IPS-18c (cell line): ENCODE measurements around the gene THAP3.
"Not testable (repeated sequence)": the region's sequence is repeated elsewhere in the genome, so short reads cannot be mapped to it uniquely, and the experiment has no call there.

Experiments
- H3K4me3 ChIP-seq: 2 replicates; pipeline ENCODE4 v1.7.0; 2013; ENCODE audit warnings: low read depth, mild to moderate bottlenecking, low read length, moderate library complexity; ENCODE audit not compliant: insufficient read depth
- H3K9me3 ChIP-seq: one replicate; pipeline ENCODE4 v1.6.1; 2013; ENCODE audit warnings: mild to moderate bottlenecking, low read length, moderate library complexity; ENCODE audit not compliant: control insufficient read depth, insufficient read depth

The THAP3 gene

GRCh38 chr1:6645018-6645417 lies 20.4 kb downstream of the THAP3 start:
- Histone ChIP-seq H3K4me3 (no peak overlapping the region), H3K9me3 (no peaks in the 10 kb centered on the region)

- no peaks in the 10 kb centered on the region for H3K9me3 ChIP-seq
- no peak overlapping the region for H3K4me3 ChIP-seq
These were observed 22.0 kb downstream of the THAP3 start for GRCh38 chr1:6646499-6647148.

DNA sequence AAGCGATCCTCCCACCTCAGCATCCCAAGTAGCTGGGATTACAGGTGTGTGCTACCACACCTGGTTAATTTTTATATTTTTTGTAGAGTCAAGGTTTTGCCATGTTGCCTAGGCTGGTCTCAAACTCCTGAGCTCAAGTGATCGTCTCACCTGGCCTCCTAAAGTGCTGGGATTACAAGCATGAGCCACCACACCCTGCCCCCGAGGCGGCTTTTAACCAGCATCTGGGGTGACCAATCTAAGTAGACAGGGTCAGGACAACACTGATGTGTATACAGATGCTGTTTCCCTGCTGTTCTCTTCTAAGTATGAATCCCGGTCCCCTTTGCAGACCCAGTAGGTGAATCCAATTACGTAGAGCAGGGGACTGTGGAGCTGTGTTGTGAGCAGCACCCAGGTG lies 23.9 kb downstream of the THAP3 start:
- Histone ChIP-seq H3K4me3 (no peak overlapping the region), H3K9me3 (no peaks in the 10 kb centered on the region)

GRCh38 chr1:6651909-6652308 lies 27.2 kb downstream of the THAP3 start:
- Histone ChIP-seq H3K4me3 (no peak overlapping the region), H3K9me3 (no peaks in the 10 kb centered on the region)

- no peak overlapping the region for H3K4me3 ChIP-seq
- no peaks in the 10 kb centered on the region for H3K9me3 ChIP-seq
These were observed 28.3 kb downstream of the THAP3 start for GRCh38 chr1:6652986-6653385.

DNA sequence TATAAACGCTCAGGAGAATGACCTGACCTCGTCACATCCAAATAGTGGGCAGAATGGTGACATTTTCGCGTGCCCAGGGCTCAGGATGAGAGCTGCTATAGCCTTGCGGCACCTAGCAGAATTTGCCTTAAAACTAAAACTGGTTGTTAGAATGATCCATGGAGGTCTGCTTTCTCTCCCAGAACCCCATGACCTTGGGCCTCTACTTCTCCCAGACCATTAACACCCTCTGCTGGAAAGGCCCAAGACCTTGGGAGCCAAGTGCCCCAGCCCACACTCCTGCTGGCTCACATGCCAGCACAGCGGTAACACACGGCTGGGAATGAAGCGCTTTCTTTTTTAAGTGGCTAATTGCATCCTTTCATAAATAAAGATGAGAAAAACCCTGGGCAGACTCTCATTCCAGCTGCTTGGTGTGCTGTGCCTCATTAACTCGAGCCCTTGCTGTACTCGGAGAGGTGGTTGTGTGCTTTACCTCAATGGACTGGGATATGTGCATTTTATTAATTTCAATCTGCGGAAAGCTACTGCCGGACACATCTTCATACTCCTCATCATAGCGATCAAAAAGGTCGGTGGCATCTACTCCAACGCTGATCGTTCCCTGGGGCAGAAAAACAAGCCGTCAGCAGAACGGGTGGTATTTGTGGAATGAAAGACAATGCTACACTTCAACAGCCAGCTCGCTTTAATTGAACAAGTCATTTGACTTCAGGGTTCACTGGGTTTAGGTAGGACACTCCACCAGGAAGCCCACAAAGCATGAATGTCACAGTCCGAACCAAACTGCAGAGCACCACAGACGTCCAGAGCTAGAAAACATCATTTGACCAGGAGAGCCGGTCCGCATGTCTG lies 29.0 kb downstream of the THAP3 start:
- Histone ChIP-seq H3K4me3 (no peak overlapping the region), H3K9me3 (no peaks in the 10 kb centered on the region)

GRCh38 chr1:6657138-6657537 lies 32.5 kb downstream of the THAP3 start:
- no peak overlapping the region for H3K4me3 ChIP-seq
- no peaks in the 10 kb centered on the region for H3K9me3 ChIP-seq

- H3K4me3 ChIP-seq, result no peak overlapping the region
- H3K9me3 ChIP-seq, result no peaks in the 10 kb centered on the region
These were observed 33.8 kb downstream of the THAP3 start for GRCh38 chr1:6658359-6659060.

- H3K4me3 ChIP-seq, result no peak overlapping the region
These were observed 35.9 kb downstream of the THAP3 start for GRCh38 chr1:6660415-6661049.

GRCh38 chr1:6662468-6662867 lies 37.8 kb downstream of the THAP3 start:
- H3K9me3 ChIP-seq, H3K4me3 ChIP-seq: not testable (repeated sequence)

More at GRCh38 chr1:6660415-6661049, 35.9 kb downstream of the THAP3 start:
- H3K9me3 ChIP-seq, result no peaks in the 10 kb centered on the region

- H3K4me3 ChIP-seq, result no peak overlapping the region
- peaks cover 3% of the 10 kb centered on the region for H3K9me3 ChIP-seq
These were observed 42.0 kb downstream of the THAP3 start for GRCh38 chr1:6666696-6667095.

DNA sequence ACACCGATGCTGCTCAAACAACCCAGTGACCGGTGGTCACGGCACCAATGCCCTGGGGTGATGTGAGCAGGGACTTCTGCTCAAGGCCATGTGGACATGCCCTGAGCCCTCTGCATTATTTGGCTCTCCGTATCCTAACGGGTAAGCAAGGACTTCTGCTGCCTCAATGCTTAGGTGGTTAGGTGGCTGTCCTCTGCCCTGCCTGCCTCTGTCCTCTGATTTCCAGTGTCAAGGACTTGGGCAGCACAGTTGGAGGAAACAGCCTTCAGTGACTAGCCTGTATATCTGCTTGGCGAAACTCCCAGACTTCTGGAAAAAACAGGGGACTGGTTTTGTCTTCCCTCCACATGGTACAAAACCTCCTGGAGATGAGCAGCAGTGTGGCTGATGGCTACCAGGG lies 42.5 kb downstream of the THAP3 start:
- Histone ChIP-seq H3K9me3 (peaks cover 3% of the 10 kb centered on the region), H3K4me3 (no peak overlapping the region)

DNA sequence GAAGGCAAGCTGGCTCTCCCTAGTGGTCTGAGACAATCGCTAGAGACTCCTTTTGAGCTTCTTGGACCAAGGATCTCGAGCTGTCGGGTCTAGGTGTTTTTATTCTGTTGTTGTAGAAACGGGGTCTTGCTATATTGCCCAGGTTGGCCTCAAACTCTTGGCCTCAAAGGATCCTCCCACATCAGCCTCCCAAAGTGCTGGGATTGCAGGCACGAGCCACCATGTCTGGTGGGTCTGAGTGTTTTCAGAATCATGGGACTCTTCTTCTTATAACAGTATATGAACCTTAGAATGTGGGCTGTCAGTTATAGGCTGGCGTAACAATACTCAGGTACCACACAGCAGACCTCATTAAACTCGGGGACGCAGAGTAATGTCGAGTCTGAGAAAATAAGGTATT lies 43.8 kb downstream of the THAP3 start:
- Histone ChIP-seq H3K4me3 (no peak overlapping the region), H3K9me3 (peaks cover 3% of the 10 kb centered on the region)

- Histone ChIP-seq H3K9me3 (peaks cover 3% of the 10 kb centered on the region), H3K4me3 (no peak overlapping the region)
These were observed 47.9 kb downstream of the THAP3 start for GRCh38 chr1:6672558-6672957.

GRCh38 chr1:6673816-6674398 lies 49.2 kb downstream of the THAP3 start:
- H3K9me3 ChIP-seq, result peaks cover 3% of the 10 kb centered on the region
- H3K4me3 ChIP-seq, result no peak overlapping the region

- no peak overlapping the region for H3K4me3 ChIP-seq
- peaks cover 3% of the 10 kb centered on the region for H3K9me3 ChIP-seq
These were observed 50.1 kb downstream of the THAP3 start for GRCh38 chr1:6674771-6675170.

- H3K9me3 ChIP-seq, result no peaks in the 10 kb centered on the region
These were observed 51.3 kb downstream of the THAP3 start for GRCh38 chr1:6675941-6676340.

More at GRCh38 chr1:6675941-6676340, 51.3 kb downstream of the THAP3 start:
- no peak overlapping the region for H3K4me3 ChIP-seq
